HS-5 (cell line): ENCODE data around the gene APLF.
"Not testable (repeated sequence)": the region's sequence is repeated elsewhere in the genome, so short reads cannot be mapped to it uniquely, and the experiment has no call there.

Experiments
- DNase-seq: peaks from one replicate; pipeline ENCODE4 v3.0.0-alpha.2; 2012; ENCODE audit warnings: low read depth

APLF gene

GRCh38 chr2:68529156-68529555 lies 61.8 kb downstream of the APLF start:
- DNase-seq, result not testable (repeated sequence)

GRCh38 chr2:68529651-68530050 lies 62.3 kb downstream of the APLF start:
- DNase-seq, result not testable (repeated sequence)

GRCh38 chr2:68536000-68536399 lies 68.6 kb downstream of the APLF start:
- DNase-seq, result no peak

GRCh38 chr2:68537011-68537410 lies 69.6 kb downstream of the APLF start:
- no peak for DNase-seq

- peak; percentile 10 for DNase-seq
Measured at GRCh38 chr2:68537809-68538208, 70.4 kb downstream of the APLF start.

- DNase-seq, result no peak
Measured at GRCh38 chr2:68544811-68545210, 77.4 kb downstream of the APLF start.

- no peak for DNase-seq
Measured at GRCh38 chr2:68548396-68548795, 81.0 kb downstream of the APLF start.

GRCh38 chr2:68553098-68553497 lies 85.7 kb downstream of the APLF start:
- no peak for DNase-seq

- not testable (repeated sequence) for DNase-seq
Measured at GRCh38 chr2:68555425-68556206, 88.2 kb downstream of the APLF start.

- DNase-seq, result no peak
Measured at GRCh38 chr2:68556381-68556780, 89.0 kb downstream of the APLF start.

- DNase-seq, result no peak
Measured at GRCh38 chr2:68558576-68558975, 91.2 kb downstream of the APLF start.

- no peak for DNase-seq
Measured at GRCh38 chr2:68559692-68560091, 92.3 kb downstream of the APLF start.

GRCh38 chr2:68560545-68560944 lies 93.2 kb downstream of the APLF start:
- no peak for DNase-seq

- peak; percentile 8 for DNase-seq
Measured at GRCh38 chr2:68561372-68561771, 94.0 kb downstream of the APLF start.

- no peak for DNase-seq
Measured at GRCh38 chr2:68562934-68563333, 95.5 kb downstream of the APLF start.

GRCh38 chr2:68564426-68564825 lies 97.0 kb downstream of the APLF start:
- no peak for DNase-seq

- no peak for DNase-seq
Measured at GRCh38 chr2:68565273-68565672, 97.9 kb downstream of the APLF start.

GRCh38 chr2:68565858-68566257 lies 98.5 kb downstream of the APLF start:
- DNase-seq, result peak; percentile 43

GRCh38 chr2:68566362-68566761 lies 99.0 kb downstream of the APLF start:
- DNase-seq, result no peak

GRCh38 chr2:68568116-68568515 lies 100.7 kb downstream of the APLF start:
- no peak for DNase-seq

GRCh38 chr2:68569604-68570003 lies 102.2 kb downstream of the APLF start:
- DNase-seq, result no peak

GRCh38 chr2:68570434-68570833 lies 103.0 kb downstream of the APLF start:
- not testable (repeated sequence) for DNase-seq

GRCh38 chr2:68574202-68574791 lies 106.9 kb downstream of the APLF start:
- DNase-seq, result no peak

- DNase-seq, result no peak
Measured at GRCh38 chr2:68577183-68577582, 109.8 kb downstream of the APLF start.
